ENCODE measurements around the gene B3GNT5.

The B3GNT5 gene

GRCh38 chr3:183301937-183302580 is 49.0 kb downstream of the B3GNT5 start:
- Histone ChIP-seq H3K4me3 (ENCODE audit: low read depth, low read length) (no peak overlapping the region), H3K27ac (ENCODE audit: extremely low read depth, low read depth, low read length) (no peak overlapping the region), H3K4me1 (ENCODE audit: control insufficient read depth, insufficient read depth, low read length) (0 out of 2 replicates have a peak, but pooled peaks cover 2% of the 10 kb centered on the region), H3K9me3 (ENCODE audit: control insufficient read depth, insufficient read depth, low read depth, low read length) (no peaks in the 10 kb centered on the region), H3K36me3 (ENCODE audit: control insufficient read depth in 2 of 2, insufficient read depth in 1 of 2, low read length in 2 of 2) (no peaks in the 10 kb centered on the region)
- POLR2A ChIA-PET = no interaction called here
- CTCF ChIA-PET = no interaction called here
- TF ChIP-seq ZNF558 (tag by site-specific recombination; IDR thresholded peaks at IDR 0.05) (no peak), ZNF19 (tag by site-specific recombination; IDR thresholded peaks at IDR 0.05; ENCODE audit: low read depth) (no peak), ZNF26 (tag by site-specific recombination; IDR thresholded peaks at IDR 0.05) (no peak), ZNF223 (tag by site-specific recombination; IDR thresholded peaks at IDR 0.05) (no peak), ZNF148 (tag by site-specific recombination; IDR thresholded peaks at IDR 0.05; ENCODE audit: borderline replicate concordance) (no peak)

- no peaks in the 10 kb centered on the region for H3K9me3 ChIP-seq (ENCODE audit: control insufficient read depth, insufficient read depth, low read depth, low read length)
- no peak overlapping the region for H3K4me3 ChIP-seq (ENCODE audit: low read depth, low read length)
- no peaks in the 10 kb centered on the region for H3K36me3 ChIP-seq (ENCODE audit: control insufficient read depth in 2 of 2, insufficient read depth in 1 of 2, low read length in 2 of 2)
- TF ChIP-seq ZNF138 (tag by site-specific recombination; IDR thresholded peaks at IDR 0.05; ENCODE audit: borderline replicate concordance) = no peak
- 0 out of 2 replicates have a peak, but pooled peaks cover 2% of the 10 kb centered on the region for H3K4me1 ChIP-seq (ENCODE audit: control insufficient read depth, insufficient read depth, low read length)
- POLR2A ChIA-PET = no interaction called here
- H3K27ac ChIP-seq (ENCODE audit: extremely low read depth, low read depth, low read length) = no peak overlapping the region
- CTCF ChIA-PET = interaction anchor here (0.7 kb wide), 1 partner anchor 480 kb away, joined by 3 read pairs; no protein-coding TSS in a partner anchor
Measured at GRCh38 chr3:183303690-183304089, 50.6 kb downstream of the B3GNT5 start.

- H3K27ac ChIP-seq (ENCODE audit: extremely low read depth, low read depth, low read length) = no peak overlapping the region
- CTCF ChIA-PET = no interaction called here
- POLR2A ChIA-PET = no interaction called here
- TF ChIP-seq ZNF341 (tag by site-specific recombination; IDR thresholded peaks at IDR 0.05; ENCODE audit: low read depth) (no peak), PBX3 (CRISPR knock-in tag; IDR thresholded peaks at IDR 0.05) (no peak), MZF1 (tag by site-specific recombination; IDR thresholded peaks at IDR 0.05; ENCODE audit: borderline replicate concordance) (no peak), ZNF18 (tag by site-specific recombination; IDR thresholded peaks at IDR 0.05) (no peak), ZNF211 (tag by site-specific recombination; IDR thresholded peaks at IDR 0.05; ENCODE audit: low read depth) (no peak), ZNF560 (tag by site-specific recombination; IDR thresholded peaks at IDR 0.05; ENCODE audit: borderline replicate concordance) (no peak), ZNF488 (tag by site-specific recombination; IDR thresholded peaks at IDR 0.05) (no peak), ZBTB26 (tag by site-specific recombination; optimal IDR thresholded peaks at IDR 0.05) (no peak), ZNF501 (tag by site-specific recombination; IDR thresholded peaks at IDR 0.05) (no peak)
Measured at GRCh38 chr3:183306798-183307671, 54.0 kb downstream of the B3GNT5 start.

More at GRCh38 chr3:183306798-183307671, 54.0 kb downstream of the B3GNT5 start:
- Histone ChIP-seq H3K9me3 (ENCODE audit: control insufficient read depth, insufficient read depth, low read depth, low read length) (no peaks in the 10 kb centered on the region), H3K4me3 (ENCODE audit: low read depth, low read length) (no peak overlapping the region), H3K4me1 (ENCODE audit: control insufficient read depth, insufficient read depth, low read length) (0 out of 2 replicates have a peak, but pooled peaks cover 2% of the 10 kb centered on the region), H3K36me3 (ENCODE audit: control insufficient read depth in 2 of 2, insufficient read depth in 1 of 2, low read length in 2 of 2) (no peaks in the 10 kb centered on the region)

Measured in HEK293 (cell line).